NT2/D1 (cell line): Measurements from ENCODE around the gene WAC.

ENCODE experiments used
- SUZ12 ChIP-seq: IDR thresholded peaks from 2 replicates; pipeline ENCODE4 v1.6.1; 2011; ENCODE audit not compliant: insufficient read length, insufficient read depth; ENCODE audit errors: extremely low read depth
- YY1 ChIP-seq: IDR thresholded peaks from 2 replicates; pipeline ENCODE4 v1.6.1; 2011; ENCODE audit not compliant: insufficient read length, insufficient read depth

DNA sequence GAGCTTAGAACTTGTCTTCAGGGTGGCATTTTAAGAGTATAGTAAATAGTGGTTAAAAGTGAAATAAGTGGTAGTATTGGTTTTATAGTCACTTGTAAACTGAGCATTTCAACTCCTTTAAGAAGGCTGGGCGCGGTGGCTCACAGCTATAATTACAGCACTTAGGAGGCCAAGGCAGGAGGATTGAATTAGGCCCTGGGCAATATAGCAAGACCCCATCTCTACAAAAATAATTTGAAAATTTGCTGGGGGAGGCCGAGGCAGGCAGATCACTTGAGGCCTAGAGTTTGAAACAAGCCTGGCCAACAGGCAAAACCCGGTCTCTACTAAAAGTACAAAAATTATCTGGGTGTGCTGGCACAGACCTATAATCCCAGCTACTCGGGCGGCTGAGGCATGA, 80.0 kb downstream of the WAC start:
- TF ChIP-seq YY1, result no peak
- no peak for TF ChIP-seq SUZ12
